KOPT-K1 (cell line): Measurements from ENCODE around the gene TRUB2.

Experiments
- H3K27ac ChIP-seq: fragments of 200-600 bp; sonication (generic); 2 replicates; pipeline ENCODE4 v1.5.1; 2016; ENCODE audit warnings: antibody characterized with exemption, mild to moderate bottlenecking, low read depth, low read length; ENCODE audit not compliant: poor library complexity, severe bottlenecking
- H3K36me3 ChIP-seq: fragments of 200-600 bp; sonication (generic); 2 replicates; pipeline ENCODE4 v1.5.1; 2017; ENCODE audit warnings: antibody characterized with exemption, mild to moderate bottlenecking, low read length, moderate library complexity; ENCODE audit not compliant: insufficient read depth
- H3K9me3 ChIP-seq: fragments of 200-600 bp; sonication (generic); 2 replicates; pipeline ENCODE4 v1.5.1; 2017; ENCODE audit warnings: antibody characterized with exemption, low read length, mild to moderate bottlenecking; ENCODE audit not compliant: insufficient read depth, poor library complexity, severe bottlenecking

The TRUB2 gene

GRCh38 chr9:128324401-128324800 lies 2.2 kb upstream of the TRUB2 start:
- Histone ChIP-seq H3K27ac (no peak overlapping the region), H3K9me3 (no peaks in the 10 kb centered on the region)

GRCh38 chr9:128323791-128324190 lies 1.5 kb upstream of the TRUB2 start:
- H3K9me3 ChIP-seq, result no peaks in the 10 kb centered on the region
- peaks cover 44% of the 10 kb centered on the region for H3K36me3 ChIP-seq
- peak overlapping the region; percentile 87 for H3K27ac ChIP-seq

More at GRCh38 chr9:128324401-128324800, 2.2 kb upstream of the TRUB2 start:
- H3K36me3 ChIP-seq, result peaks cover 44% of the 10 kb centered on the region

GRCh38 chr9:128323212-128323730 lies 1.0 kb upstream of the TRUB2 start:
- Histone ChIP-seq H3K36me3 (peaks cover 39% of the 10 kb centered on the region), H3K9me3 (no peaks in the 10 kb centered on the region), H3K27ac (peak overlapping the region; percentile 87)

GRCh38 chr9:128321879-128322403 lies 306 bp downstream of the TRUB2 start:
- Histone ChIP-seq H3K27ac (peak overlapping the region; percentile 87), H3K9me3 (no peaks in the 10 kb centered on the region), H3K36me3 (peaks cover 37% of the 10 kb centered on the region)

- peak overlapping the region; percentile 87 for H3K27ac ChIP-seq
- H3K36me3 ChIP-seq, result peaks cover 37% of the 10 kb centered on the region
- no peaks in the 10 kb centered on the region for H3K9me3 ChIP-seq
Measured at GRCh38 chr9:128321343-128321742, 904 bp downstream of the TRUB2 start.

- peaks cover 47% of the 10 kb centered on the region for H3K36me3 ChIP-seq
- no peak overlapping the region for H3K27ac ChIP-seq
- H3K9me3 ChIP-seq, result no peaks in the 10 kb centered on the region
Measured at GRCh38 chr9:128317629-128318028, 4.6 kb downstream of the TRUB2 start.

- H3K36me3 ChIP-seq, result peaks cover 52% of the 10 kb centered on the region
- no peak overlapping the region for H3K27ac ChIP-seq
- no peaks in the 10 kb centered on the region for H3K9me3 ChIP-seq
Measured at GRCh38 chr9:128316421-128316820, 5.8 kb downstream of the TRUB2 start.

- Histone ChIP-seq H3K27ac (no peak overlapping the region), H3K36me3 (peaks cover 69% of the 10 kb centered on the region), H3K9me3 (no peaks in the 10 kb centered on the region)
Measured at GRCh38 chr9:128314697-128315096, 7.5 kb downstream of the TRUB2 start.

GRCh38 chr9:128310461-128310860 lies 11.8 kb downstream of the TRUB2 start:
- Histone ChIP-seq H3K27ac (no peak overlapping the region), H3K36me3 (peaks cover 60% of the 10 kb centered on the region)

GRCh38 chr9:128309551-128309950 lies 12.7 kb downstream of the TRUB2 start:
- no peaks in the 10 kb centered on the region for H3K9me3 ChIP-seq
- H3K36me3 ChIP-seq, result peaks cover 52% of the 10 kb centered on the region
- H3K27ac ChIP-seq, result no peak overlapping the region

More at GRCh38 chr9:128310461-128310860, 11.8 kb downstream of the TRUB2 start:
- H3K9me3 ChIP-seq, result no peaks in the 10 kb centered on the region

GRCh38 chr9:128304971-128305288 lies 17.3 kb downstream of the TRUB2 start:
- Histone ChIP-seq H3K27ac (no peak overlapping the region), H3K9me3 (no peaks in the 10 kb centered on the region), H3K36me3 (peaks cover 17% of the 10 kb centered on the region)

GRCh38 chr9:128304136-128304970 lies 17.9 kb downstream of the TRUB2 start:
- no peak overlapping the region for H3K27ac ChIP-seq
- H3K9me3 ChIP-seq, result no peaks in the 10 kb centered on the region
- peaks cover 12% of the 10 kb centered on the region for H3K36me3 ChIP-seq

- H3K9me3 ChIP-seq, result no peaks in the 10 kb centered on the region
- H3K36me3 ChIP-seq, result no peaks in the 10 kb centered on the region
- no peak overlapping the region for H3K27ac ChIP-seq
Measured at GRCh38 chr9:128298535-128299482, 23.4 kb downstream of the TRUB2 start.

- no peak overlapping the region for H3K27ac ChIP-seq
- H3K36me3 ChIP-seq, result no peaks in the 10 kb centered on the region
- H3K9me3 ChIP-seq, result no peaks in the 10 kb centered on the region
Measured at GRCh38 chr9:128297221-128297773, 24.9 kb downstream of the TRUB2 start.
